ENCODE data around the gene IL13.
"Not testable (repeated sequence)": the region's sequence is repeated elsewhere in the genome, so short reads cannot be mapped to it uniquely, and the experiment has no call there.

IL13 gene

DNA sequence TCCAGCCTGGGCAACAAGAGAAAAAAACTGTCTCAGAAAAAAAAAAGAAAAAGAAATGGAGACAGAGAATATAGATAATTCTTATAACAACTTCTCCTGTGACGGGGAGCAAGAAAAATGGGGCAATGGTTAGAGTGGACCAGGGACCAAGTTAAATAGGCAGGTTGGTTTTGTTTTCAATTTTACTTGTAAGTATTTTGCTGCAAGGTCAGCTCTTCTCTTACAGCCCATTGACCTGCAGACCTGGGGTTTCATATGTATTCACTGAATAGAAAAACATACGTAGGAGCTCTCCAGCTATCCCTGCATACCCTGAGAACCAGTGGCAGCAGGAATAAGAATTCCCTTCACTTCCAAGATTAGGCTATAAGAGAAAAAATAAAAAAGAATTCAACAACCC lies 29.2 kb upstream of the IL13 start:
- TF ChIP-seq FOXK2 (IDR thresholded peaks at IDR 0.05) = no peak
- no peak for DNase-seq (ENCODE audit: extremely low spot score)
- POLR2A ChIA-PET = no interaction called here
- CTCF ChIA-PET = no interaction called here

DNA sequence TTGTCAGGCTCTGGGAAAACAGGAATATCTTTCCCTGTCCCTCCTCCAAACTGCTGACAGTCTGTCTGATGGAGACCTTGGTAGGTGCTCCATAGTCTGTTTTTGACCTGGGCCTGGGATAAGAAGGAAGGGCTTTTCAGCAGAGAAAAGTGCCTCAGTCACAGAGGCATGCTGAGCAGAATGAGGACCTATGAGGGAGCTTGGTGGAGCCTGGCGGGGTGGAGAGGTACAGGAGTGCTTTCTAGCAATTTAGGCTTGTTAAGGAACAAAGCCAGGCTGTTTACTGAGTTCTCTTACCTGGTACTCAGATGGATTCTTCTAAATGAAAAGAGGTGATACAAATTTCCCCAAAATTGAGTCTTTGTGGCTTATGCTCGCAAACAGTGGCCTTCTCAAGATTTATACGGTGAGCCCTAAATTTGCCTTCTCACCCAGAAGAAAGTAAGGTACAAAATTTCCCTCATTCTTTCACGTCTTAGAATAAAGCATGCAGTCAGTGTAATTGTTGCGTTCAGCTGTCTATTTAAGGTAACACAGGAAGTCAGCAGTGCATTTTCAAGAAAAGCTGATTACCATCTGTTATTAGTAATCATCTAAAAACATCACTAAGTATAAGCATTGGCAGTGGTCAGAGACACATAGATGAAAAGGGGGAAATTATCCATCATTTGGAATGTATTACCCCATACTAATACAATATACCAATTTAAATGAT lies 28.6 kb upstream of the IL13 start:
- CTCF ChIA-PET = no interaction called here

GRCh38 chr5:132633587-132633986 lies 24.4 kb upstream of the IL13 start:
- POLR2A ChIA-PET; DNase-seq (ENCODE audit: extremely low spot score): not testable (repeated sequence)
- CTCF ChIA-PET = interaction anchor here (0.6 kb wide), 1 partner anchor 182 kb away, joined by 4 read pairs; no protein-coding TSS in a partner anchor

More for the DNA sequence above, 28.6 kb upstream of the IL13 start:
- no peak for TF ChIP-seq LEF1 (IDR thresholded peaks at IDR 0.05; ENCODE audit: borderline replicate concordance)
- TF ChIP-seq ARNT (IDR thresholded peaks at IDR 0.05) = no peak
- TF ChIP-seq NFRKB (IDR thresholded peaks at IDR 0.05) = no peak
- no peak for TF ChIP-seq PKNOX1 (IDR thresholded peaks at IDR 0.05)
- no peak for TF ChIP-seq ZNF384 (IDR thresholded peaks at IDR 0.05)
- no peak for TF ChIP-seq SUZ12 (IDR thresholded peaks at IDR 0.05)
- no peak for TF ChIP-seq TARDBP (IDR thresholded peaks at IDR 0.05)
- TF ChIP-seq HDGF (IDR thresholded peaks at IDR 0.05; ENCODE audit: borderline replicate concordance) = no peak
- no peak for TF ChIP-seq BHLHE40 (IDR thresholded peaks at IDR 0.05; ENCODE audit: borderline replicate concordance)
- no peak for TF ChIP-seq FOXA1 (IDR thresholded peaks at IDR 0.05)
- no peak for TF ChIP-seq FOXK2 (IDR thresholded peaks at IDR 0.05)
- TF ChIP-seq CTBP1 (IDR thresholded peaks at IDR 0.05; ENCODE audit: borderline replicate concordance) = no peak
- no peak for TF ChIP-seq FOXM1 (IDR thresholded peaks at IDR 0.05; ENCODE audit: borderline replicate concordance)
- TF ChIP-seq SP1 (IDR thresholded peaks at IDR 0.05) = no peak
- TF ChIP-seq L3MBTL2 (conservative IDR thresholded peaks at IDR 0.05) = no peak
- no peak for TF ChIP-seq ELF4 (IDR thresholded peaks at IDR 0.05)
- POLR2A ChIA-PET = no interaction called here
- no peak for DNase-seq (ENCODE audit: extremely low spot score)

DNA sequence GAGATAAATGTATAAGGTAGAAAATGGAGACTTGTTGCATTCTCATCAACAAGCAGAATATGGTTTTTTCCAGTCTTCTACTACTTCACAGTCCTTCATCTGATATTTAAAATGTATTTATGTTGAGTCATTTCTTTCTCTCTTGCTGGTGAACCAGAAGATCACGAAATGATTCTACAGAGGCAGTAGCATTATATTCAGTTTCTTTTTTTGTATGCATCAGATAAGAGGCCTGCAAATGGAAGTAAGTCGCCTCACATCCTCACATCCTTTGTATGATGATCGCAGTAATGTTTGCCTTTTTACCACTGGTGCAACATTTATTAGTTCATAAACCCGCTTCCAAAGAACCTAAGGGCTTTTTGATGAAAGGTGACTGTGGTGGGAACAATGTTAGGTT lies 22.1 kb upstream of the IL13 start:
- DNase-seq (ENCODE audit: extremely low spot score) = no peak
- POLR2A ChIA-PET = no interaction called here
- no peak for TF ChIP-seq SUZ12 (IDR thresholded peaks at IDR 0.05)
- TF ChIP-seq L3MBTL2 (conservative IDR thresholded peaks at IDR 0.05) = no peak
- no peak for TF ChIP-seq SP1 (IDR thresholded peaks at IDR 0.05)
- TF ChIP-seq FOXM1 (IDR thresholded peaks at IDR 0.05; ENCODE audit: borderline replicate concordance) = no peak
- TF ChIP-seq ZNF384 (IDR thresholded peaks at IDR 0.05) = no peak
- no peak for TF ChIP-seq ELF4 (IDR thresholded peaks at IDR 0.05)
- CTCF ChIA-PET = interaction anchor here (0.5 kb wide), 1 partner anchor 109 kb away, joined by 3 read pairs; no protein-coding TSS in a partner anchor

DNA sequence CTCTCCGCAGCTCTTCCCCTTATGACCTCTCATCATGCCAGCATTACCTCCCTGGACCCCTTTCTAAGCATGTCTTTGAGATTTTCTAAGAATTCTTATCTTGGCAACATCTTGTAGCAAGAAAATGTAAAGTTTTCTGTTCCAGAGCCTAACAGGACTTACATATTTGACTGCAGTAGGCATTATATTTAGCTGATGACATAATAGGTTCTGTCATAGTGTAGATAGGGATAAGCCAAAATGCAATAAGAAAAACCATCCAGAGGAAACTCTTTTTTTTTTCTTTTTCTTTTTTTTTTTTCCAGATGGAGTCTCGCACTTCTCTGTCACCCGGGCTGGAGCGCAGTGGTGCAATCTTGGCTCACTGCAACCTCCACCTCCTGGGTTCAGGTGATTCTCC lies 20.7 kb upstream of the IL13 start:
- ChIA-PET CTCF (no interaction called here), POLR2A (no interaction called here)
- no peak for DNase-seq (ENCODE audit: extremely low spot score)
- TF ChIP-seq SUZ12 (IDR thresholded peaks at IDR 0.05) (no peak), SP1 (IDR thresholded peaks at IDR 0.05) (no peak), PKNOX1 (IDR thresholded peaks at IDR 0.05) (no peak), BHLHE40 (IDR thresholded peaks at IDR 0.05; ENCODE audit: borderline replicate concordance) (no peak), NFRKB (IDR thresholded peaks at IDR 0.05) (no peak), HDGF (IDR thresholded peaks at IDR 0.05; ENCODE audit: borderline replicate concordance) (no peak), FOXA1 (IDR thresholded peaks at IDR 0.05) (no peak)

DNA sequence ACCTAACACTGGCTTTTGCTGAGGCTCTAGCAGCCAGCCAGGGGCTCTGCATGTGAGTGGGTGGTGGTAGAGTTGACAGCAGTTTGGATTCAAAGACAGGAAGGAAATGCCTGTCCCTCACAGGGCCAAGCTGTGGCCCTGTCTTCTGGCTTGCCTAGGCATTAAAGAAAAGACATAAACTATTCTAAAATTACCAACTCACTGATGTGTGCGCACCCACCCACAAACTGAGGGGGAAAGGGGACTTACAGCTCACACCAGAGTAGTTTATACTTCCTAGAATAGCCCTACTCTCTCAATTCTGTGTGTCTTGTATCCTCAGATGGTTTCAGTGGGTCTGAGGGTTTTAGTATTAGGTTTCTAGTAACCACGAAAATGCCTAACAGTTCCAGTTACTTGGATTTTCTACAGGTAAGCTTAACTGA lies 18.3 kb upstream of the IL13 start:
- DNase-seq (ENCODE audit: extremely low spot score) = no peak
- ChIA-PET CTCF (no interaction called here), POLR2A (no interaction called here)
- TF ChIP-seq ZNF384 (IDR thresholded peaks at IDR 0.05) = no peak
- no peak for TF ChIP-seq ELF4 (IDR thresholded peaks at IDR 0.05)
- TF ChIP-seq LEF1 (IDR thresholded peaks at IDR 0.05; ENCODE audit: borderline replicate concordance) = no peak
- no peak for TF ChIP-seq NFRKB (IDR thresholded peaks at IDR 0.05)
- TF ChIP-seq SUZ12 (IDR thresholded peaks at IDR 0.05) = no peak
- TF ChIP-seq FOXM1 (IDR thresholded peaks at IDR 0.05; ENCODE audit: borderline replicate concordance) = no peak
- no peak for TF ChIP-seq BHLHE40 (IDR thresholded peaks at IDR 0.05; ENCODE audit: borderline replicate concordance)
- TF ChIP-seq FOXK2 (IDR thresholded peaks at IDR 0.05) = no peak
- no peak for TF ChIP-seq PKNOX1 (IDR thresholded peaks at IDR 0.05)
- TF ChIP-seq TARDBP (IDR thresholded peaks at IDR 0.05) = no peak
- no peak for TF ChIP-seq FOXA1 (IDR thresholded peaks at IDR 0.05)
- no peak for TF ChIP-seq CTBP1 (IDR thresholded peaks at IDR 0.05; ENCODE audit: borderline replicate concordance)
- no peak for TF ChIP-seq SP1 (IDR thresholded peaks at IDR 0.05)
- no peak for TF ChIP-seq ARNT (IDR thresholded peaks at IDR 0.05)
- no peak for TF ChIP-seq L3MBTL2 (conservative IDR thresholded peaks at IDR 0.05)
- no peak for TF ChIP-seq HDGF (IDR thresholded peaks at IDR 0.05; ENCODE audit: borderline replicate concordance)

- TF ChIP-seq ELF4 (IDR thresholded peaks at IDR 0.05) (no peak), SUZ12 (IDR thresholded peaks at IDR 0.05) (no peak), TARDBP (IDR thresholded peaks at IDR 0.05) (no peak), LEF1 (IDR thresholded peaks at IDR 0.05; ENCODE audit: borderline replicate concordance) (no peak), FOXM1 (IDR thresholded peaks at IDR 0.05; ENCODE audit: borderline replicate concordance) (no peak), BHLHE40 (IDR thresholded peaks at IDR 0.05; ENCODE audit: borderline replicate concordance) (no peak), NFRKB (IDR thresholded peaks at IDR 0.05) (no peak), PKNOX1 (IDR thresholded peaks at IDR 0.05) (no peak), ARNT (IDR thresholded peaks at IDR 0.05) (no peak), FOXA1 (IDR thresholded peaks at IDR 0.05) (no peak), FOXK2 (IDR thresholded peaks at IDR 0.05) (no peak), ZNF384 (IDR thresholded peaks at IDR 0.05) (no peak), L3MBTL2 (conservative IDR thresholded peaks at IDR 0.05) (no peak), CTBP1 (IDR thresholded peaks at IDR 0.05; ENCODE audit: borderline replicate concordance) (no peak), SP1 (IDR thresholded peaks at IDR 0.05) (no peak)
- POLR2A ChIA-PET = no interaction called here
- no peak for DNase-seq (ENCODE audit: extremely low spot score)
- CTCF ChIA-PET = no interaction called here
These were observed 17.4 kb upstream of the IL13 start for GRCh38 chr5:132640613-132641012.
